GM12878 (cell line): ENCODE measurements around the gene RACGAP1. TPM values are rescaled to one million over a fixed set of nuclear protein-coding genes. Genes with fewer than 3 reads are reported as not detected.

Experiments used
- ATAC-seq: fragments of 200-7000 bp; cut with Tn5 transposase; 3 replicates; pipeline ENCODE4 v1.9.1; 2020; ENCODE audit warnings: mild to moderate bottlenecking, moderate library complexity
- BruUV-seq: library from RNA; stranded (reverse); fragments of 400-500 nt; replicated peaks from 2 replicates; lab custom pipeline; 2021; lab: Mats Ljungman, UMichigan
- CTCF ChIA-PET: fragments of 300-600 bp; sonication (Branson Sonifier 250); formaldehyde crosslinking; extraction: SDS; loops from one replicate; lab custom pipeline; 2021; ENCODE audit warnings: inconsistent platforms; lab: Yijun Ruan, JAX
- POLR2A ChIA-PET: fragments of 350-600 bp; formaldehyde crosslinking; extraction: SDS; loops from one replicate; lab custom pipeline; 2021; ENCODE audit warnings: inconsistent platforms; lab: Charles Lee
- RAD21 ChIA-PET: fragments of 300-600 bp; sonication (Branson Sonifier 250); formaldehyde crosslinking; loops from one replicate; lab custom pipeline; 2023; ENCODE audit warnings: antibody characterized with exemption; ENCODE audit not compliant: unreplicated experiment; lab: Charles Lee
- SMC1A ChIA-PET: fragments of 300-600 bp; sonication (Branson Sonifier 250); formaldehyde crosslinking; loops from one replicate; lab custom pipeline; 2023; ENCODE audit not compliant: unreplicated experiment, uncharacterized antibody; lab: Charles Lee
- DNase-seq: peaks from one replicate; pipeline ENCODE4 v3.0.0-alpha.2; 2011; ENCODE audit warnings: low read depth, low spot score
- FAIRE-seq: peaks from 3 replicates; lab custom pipeline; 2011; peaks lifted over from hg19 to GRCh38; lab: Jason Lieb, UNC
- H2AFZ ChIP-seq: 2 replicates; pipeline ENCODE4 v1.6.0; 2011; ENCODE audit warnings: low read depth, low read length, control low read depth; ENCODE audit not compliant: control insufficient read depth
- H3K27ac ChIP-seq: 2 replicates; pipeline ENCODE4 v1.5.1; 2011; ENCODE audit warnings: control low read depth; ENCODE audit not compliant: control insufficient read depth, insufficient read depth
- H3K27me3 ChIP-seq, 2 experiments: replicated peaks in 1 of 2; 2 replicates each; pipeline versions ENCODE4 v1.6.0 to v1.6.1; 2011; ENCODE audit warnings: low read length in 1 of 2; ENCODE audit not compliant: control insufficient read depth in 2 of 2, insufficient read depth in 2 of 2
- H3K36me3 ChIP-seq, 2 experiments: 2 replicates each; pipeline ENCODE4 v1.5.1; 2011; ENCODE audit warnings: low read length in 1 of 2; ENCODE audit not compliant: control insufficient read depth in 2 of 2, insufficient read depth in 2 of 2
- H3K4me1 ChIP-seq: 2 replicates; pipeline ENCODE4 v1.6.1; 2011; ENCODE audit warnings: mild to moderate bottlenecking, low read length, moderate library complexity, mixed read lengths; ENCODE audit not compliant: control insufficient read depth, insufficient read depth
- H3K4me2 ChIP-seq: 2 replicates; pipeline ENCODE4 v1.6.0; 2011; ENCODE audit warnings: control low read depth; ENCODE audit not compliant: control insufficient read depth, insufficient read depth
- H3K4me3 ChIP-seq: fragments of 200-600 bp; sonication (generic); 2 replicates; pipeline ENCODE4 v1.5.1; 2016
- H3K79me2 ChIP-seq: 2 replicates; pipeline ENCODE4 v1.6.0; 2011; ENCODE audit warnings: low read length; ENCODE audit not compliant: control insufficient read depth, insufficient read depth
- H3K9ac ChIP-seq: 2 replicates; pipeline ENCODE4 v1.8.0; 2011; ENCODE audit warnings: low read length, control low read depth, mixed read lengths; ENCODE audit not compliant: control insufficient read depth, insufficient read depth
- H3K9me3 ChIP-seq: replicated peaks from 3 replicates; pipeline ENCODE4 v1.5.1; 2011; ENCODE audit warnings: mild to moderate bottlenecking, low read length; ENCODE audit not compliant: control insufficient read depth, insufficient read depth
- H4K20me1 ChIP-seq: 2 replicates; pipeline ENCODE4 v1.6.0; 2011; ENCODE audit not compliant: control insufficient read depth, insufficient read depth
- ATF3 ChIP-seq: IDR thresholded peaks from 2 replicates; pipeline ENCODE4 v1.6.1; 2011; ENCODE audit warnings: low read depth, mild to moderate bottlenecking, low read length, moderate library complexity, borderline replicate concordance; ENCODE audit errors: extremely low read depth
- BHLHE40 ChIP-seq, 2 experiments: fragments of 450-650 bp in 1 of 2; IDR thresholded peaks; 2 replicates each; pipeline ENCODE4 v1.6.1; 2011 to 2017; ENCODE audit warnings: low read depth in 2 of 2, borderline replicate concordance in 1 of 2, improper control_type of control experiment in 1 of 2, low read length in 1 of 2, mild to moderate bottlenecking in 1 of 2
- CUX1 ChIP-seq: IDR thresholded peaks from 2 replicates; pipeline ENCODE4 v1.6.1; 2012; ENCODE audit warnings: improper control_type of control experiment, low read depth, low read length; ENCODE audit not compliant: insufficient replicate concordance
- ETV6 ChIP-seq, 2 experiments: fragments of 450-650 bp in 1 of 2; IDR thresholded peaks in 1 of 2; conservative IDR thresholded peaks in 1 of 2; 2 replicates each; pipeline ENCODE4 v1.6.1; 2014; ENCODE audit warnings: antibody characterized with exemption in 1 of 2, borderline replicate concordance in 1 of 2, low read depth in 1 of 2, mild to moderate bottlenecking in 1 of 2, moderate library complexity in 1 of 2
- KAT2A ChIP-seq: conservative IDR thresholded peaks from 2 replicates; pipeline ENCODE4 v1.6.1; 2011; ENCODE audit warnings: low read depth, low read length; ENCODE audit not compliant: control insufficient read depth
- MTA3 ChIP-seq: IDR thresholded peaks from 2 replicates; pipeline ENCODE4 v1.6.1; 2012; ENCODE audit warnings: low read length, inconsistent platforms, borderline replicate concordance
- MXI1 ChIP-seq: fragments of 150-350 bp; IDR thresholded peaks from 2 replicates; pipeline ENCODE4 v1.6.1; 2011; ENCODE audit warnings: low read depth, mild to moderate bottlenecking, inconsistent platforms, low read length, improper control_type of control experiment
- POLR2AphosphoS5 ChIP-seq: IDR thresholded peaks from 2 replicates; pipeline ENCODE4 v1.6.1; 2011; ENCODE audit warnings: mild to moderate bottlenecking, low read length, inconsistent platforms
- RCOR1 ChIP-seq: conservative IDR thresholded peaks from 2 replicates; pipeline ENCODE4 v1.6.1; 2012; ENCODE audit warnings: low read depth, low read length, improper control_type of control experiment
- SIX5 ChIP-seq: IDR thresholded peaks from 2 replicates; pipeline ENCODE4 v1.6.1; 2011; ENCODE audit warnings: mild to moderate bottlenecking, low read depth, low read length, moderate library complexity; ENCODE audit not compliant: severe bottlenecking
- SMC3 ChIP-seq: IDR thresholded peaks from 2 replicates; pipeline ENCODE4 v1.6.1; 2011; ENCODE audit warnings: low read length, improper control_type of control experiment, borderline replicate concordance
- TCF7 ChIP-seq: IDR thresholded peaks from 2 replicates; pipeline ENCODE4 v1.6.1; 2014; ENCODE audit warnings: antibody characterized with exemption, borderline replicate concordance
- YBX1 ChIP-seq: fragments of 450-650 bp; IDR thresholded peaks from 2 replicates; pipeline ENCODE4 v1.6.1; 2016; ENCODE audit warnings: antibody characterized with exemption
- WGBS: methylation state at CpG from one replicate; pipeline ENCODE4 v1.1.6; 2016; ENCODE audit warnings: low lambda C conversion rate; ENCODE audit not compliant: insufficient replicate concordance, insufficient coverage; ENCODE audit errors: missing lambda C conversion rate; 5-methylcytosine and 5-hydroxymethylcytosine counted together
- in situ Hi-C: fragments of 300-500 bp; cut with MboI; formaldehyde crosslinking; loops from 9 replicates; pipeline ENCODE4 v1.14.3; 2018; ENCODE audit warnings: mixed read lengths
- intact Hi-C: fragments of 100-400 bp; cut with micrococcal nuclease; formaldehyde crosslinking; loops from one replicate; pipeline ENCODE4 v1.14.2; 2022; ENCODE audit not compliant: unreplicated experiment
- polyA plus RNA-seq, 11 experiments: library from polyadenylated mRNA; depleted of rRNA in 4 of 11; unstranded in 6 of 11; stranded (reverse) in 5 of 11; fragments of >200 nt; fragmentation: Nextera tagmentation in 4 of 11; fragmentation: Illumina TruSeq in 1 of 11; extraction: Ambion mirVana in 4 of 11; extraction: Trizol in 1 of 11; gene quantifications; 1 replicate in 1 of 11; 2 replicates in 10 of 11; pipeline versions ENCODE4 v1.2.1 to v1.2.3, GENCODE V29; 2011 to 2016; ENCODE audit warnings: inconsistent platforms in 2 of 11, missing spikeins in 2 of 11, low read depth in 1 of 11
- total RNA-seq, 4 experiments: library from RNA; depleted of rRNA in 3 of 4; stranded (reverse); fragments of >200 nt in 3 of 4; fragmentation: Illumina TruSeq in 1 of 4; extraction: Trizol in 1 of 4; gene quantifications; 2 replicates each; pipeline versions ENCODE4 v1.2.1 to v1.2.3, GENCODE V29; 2013 to 2021

RACGAP1 gene
- total and polyA plus RNA-seq, 10 of the 15 experiments (the other 5 are each of a cell fraction or from before 2014, with no cell fraction given), result 32.4 to 87.9 (median 76.2) TPM

GRCh38 chr12:49974231-49974675 is 51.0 kb downstream of the RACGAP1 start (continued):
- TF ChIP-seq CUX1 (no peak), SIX5 (no peak), ATF3 (no peak), BHLHE40 (IDR thresholded peaks at IDR 0.05; ENCODE audit: borderline replicate concordance in 1 of 2, low read depth in 2 of 2, low read length in 1 of 2) (no peak)

- Histone ChIP-seq H3K4me3 (no peak overlapping the region), H4K20me1 (no peaks in the 10 kb centered on the region), H3K27me3 (peaks cover 0 to 1% of the 10 kb centered on the region in 2 experiments; a peak in 1 of 4 replicates), H3K4me1 (no peaks in the 10 kb centered on the region), H3K4me2 (no peak overlapping the region), H3K9me3 (no peaks in the 10 kb centered on the region), H2AFZ (no peak overlapping the region), H3K36me3 (no peaks in the 10 kb centered on the region), H3K79me2 (no peaks in the 10 kb centered on the region), H3K9ac (no peak overlapping the region), H3K27ac (no peak overlapping the region)
- ChIA-PET RAD21 (no interaction called here), POLR2A (no interaction called here), CTCF (no interaction called here), SMC1A (no interaction called here)
- no peak for DNase-seq
- TF ChIP-seq TCF7, result no peak
- TF ChIP-seq RCOR1, result no peak
- TF ChIP-seq YBX1, result no peak
- no peak for TF ChIP-seq SMC3
- TF ChIP-seq MXI1, result no peak
- TF ChIP-seq MTA3, result no peak
- TF ChIP-seq ETV6 (conservative IDR thresholded peaks at IDR 0.05 in 1 of 2, IDR thresholded peaks at IDR 0.05 in 1 of 2; ENCODE audit: borderline replicate concordance in 1 of 2, low read depth in 1 of 2), result no peak
- TF ChIP-seq KAT2A, result no peak
- TF ChIP-seq POLR2AphosphoS5, result no peak
- no TSS peak for BruUV-seq
- ATAC-seq, result no peak
- in situ Hi-C loops, result loop anchor here (5.0 kb wide), 1 partner anchor 94 kb away; no protein-coding TSS in a partner anchor
- no peak for FAIRE-seq
- 46% methylated on average over 19 of the region's 19 CpGs for WGBS
- intact Hi-C loops, result no loop called here
Measured at GRCh38 chr12:49973361-49973830, 51.9 kb downstream of the RACGAP1 start.
